ENCODE measurements around the gene CA7.
"Not testable (repeated sequence)": the region's sequence is repeated elsewhere in the genome, so short reads cannot be mapped to it uniquely, and the experiment has no call there.

CA7 gene

GRCh38 chr16:66873685-66874055, 29.5 kb downstream of the CA7 start:
- DNase-seq (ENCODE audit: low spot score) = no peak

- DNase-seq (ENCODE audit: low spot score) = peak; percentile 67
Observed at GRCh38 chr16:66874079-66874775, 30.0 kb downstream of the CA7 start.

DNA sequence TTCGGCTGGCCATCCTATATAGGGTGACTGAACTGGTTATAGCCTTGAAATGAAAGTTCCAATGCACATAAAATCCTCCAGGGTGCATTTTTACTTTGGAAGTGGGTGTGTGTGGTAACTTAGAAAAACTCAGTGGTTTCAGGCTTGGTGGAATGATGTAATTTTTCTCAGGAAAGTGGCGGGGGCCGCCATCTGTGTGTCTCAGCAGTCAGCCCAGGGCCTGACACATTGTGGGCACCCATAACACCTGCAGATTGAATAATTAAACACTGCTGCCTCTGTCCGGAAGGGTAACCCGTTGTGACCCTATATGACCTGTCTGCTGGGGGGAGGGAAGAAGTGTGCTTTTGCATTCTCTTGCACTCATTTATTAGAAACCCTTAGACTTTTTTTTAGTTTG, 33.9 kb downstream of the CA7 start:
- DNase-seq (ENCODE audit: low spot score) = peak; percentile 73

GRCh38 chr16:66880288-66881013, 36.2 kb downstream of the CA7 start, which contains the start of gene PDP2:
PDP2 (plus strand) TSS chr16:66880515; CDS start chr16:66884285, 3,770 bp downstream.
- peak; percentile 97 for DNase-seq (ENCODE audit: low spot score)

- DNase-seq (ENCODE audit: low spot score) = peak; percentile 20
Observed at GRCh38 chr16:66881014-66881417, 36.8 kb downstream of the CA7 start.

DNA sequence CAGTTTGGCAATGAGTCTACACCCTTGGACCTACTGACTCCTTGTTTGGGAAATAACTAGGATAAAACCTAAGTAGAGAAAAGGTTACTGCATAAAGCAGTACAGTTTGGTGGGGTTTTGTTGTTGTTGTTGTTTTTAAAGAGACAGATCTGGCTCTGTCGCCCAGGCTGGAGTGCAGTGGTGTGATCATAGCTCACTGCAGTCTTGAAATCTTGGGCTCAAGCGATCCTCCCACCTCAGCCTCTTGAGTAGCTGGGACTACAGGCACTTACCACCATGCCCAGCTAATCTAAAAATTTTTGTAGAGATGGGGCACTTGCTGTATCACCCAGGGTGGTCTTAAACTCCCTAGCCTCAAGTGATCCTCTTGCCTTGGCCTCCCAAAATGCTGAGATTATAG, 37.3 kb downstream of the CA7 start:
- DNase-seq (ENCODE audit: low spot score) = no peak

- DNase-seq (ENCODE audit: low spot score) = no peak
Observed at GRCh38 chr16:66881964-66882508, 37.8 kb downstream of the CA7 start.

DNA sequence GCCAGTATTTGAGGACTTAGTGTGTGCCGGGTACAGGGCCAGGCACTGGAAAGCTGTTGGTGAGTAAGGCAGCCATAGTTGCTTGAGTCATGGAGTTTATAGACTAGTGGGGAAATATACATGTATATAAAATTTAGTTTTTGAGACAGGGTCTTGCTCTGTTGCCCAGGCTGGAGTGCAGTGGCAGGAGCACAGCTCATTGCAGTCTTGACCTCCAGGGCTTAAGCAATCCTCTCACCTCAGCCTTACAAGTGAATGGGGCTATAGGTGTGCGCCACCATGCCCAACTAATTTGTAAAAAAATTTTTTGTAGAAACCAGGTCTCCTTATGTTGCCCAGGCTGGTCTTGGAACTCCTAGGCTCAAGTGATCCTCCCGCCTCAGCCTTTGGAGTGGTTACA, 38.5 kb downstream of the CA7 start:
- DNase-seq (ENCODE audit: low spot score) = no peak

GRCh38 chr16:66885491-66885890, 41.3 kb downstream of the CA7 start:
- DNase-seq (ENCODE audit: low spot score) = no peak

DNA sequence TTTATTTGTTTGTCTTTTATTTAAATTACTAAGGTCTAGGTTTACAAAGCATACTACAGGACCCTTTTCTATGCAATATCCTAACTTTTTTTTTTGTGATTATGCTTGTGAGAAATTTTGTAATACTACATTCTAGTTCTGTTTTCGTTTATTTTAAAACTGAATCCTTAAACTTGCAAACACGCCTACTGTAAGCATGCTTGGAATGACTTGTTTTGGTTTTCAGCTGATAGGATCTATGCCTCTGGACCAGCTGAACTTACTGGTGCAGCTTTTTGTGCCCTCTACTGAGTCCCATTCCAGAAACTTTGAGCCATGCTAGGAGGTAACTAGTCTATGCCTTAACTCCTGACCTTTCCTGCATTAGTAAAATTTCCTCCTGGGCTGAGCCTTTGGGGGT, 42.1 kb downstream of the CA7 start:
- DNase-seq (ENCODE audit: low spot score) = no peak

DNA sequence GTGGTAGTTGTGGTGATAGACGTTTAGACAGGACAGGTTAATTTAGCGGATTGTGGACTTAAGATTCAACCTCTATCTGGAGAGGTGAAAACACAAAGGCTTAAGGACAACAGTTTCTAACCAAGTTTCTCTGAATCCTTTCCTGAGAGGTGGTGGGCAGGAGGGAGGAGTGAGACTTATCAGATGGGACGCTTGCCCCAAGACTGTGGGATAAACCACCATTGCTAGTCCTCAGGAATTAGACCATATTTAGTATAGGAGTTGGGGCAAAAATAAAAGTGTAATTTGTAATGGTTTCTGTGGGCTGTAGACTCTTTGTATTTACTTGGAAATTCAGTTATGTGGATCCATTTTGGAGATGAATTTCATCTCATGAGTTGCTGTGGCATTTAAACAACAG, 42.7 kb downstream of the CA7 start:
- DNase-seq (ENCODE audit: low spot score) = no peak

DNA sequence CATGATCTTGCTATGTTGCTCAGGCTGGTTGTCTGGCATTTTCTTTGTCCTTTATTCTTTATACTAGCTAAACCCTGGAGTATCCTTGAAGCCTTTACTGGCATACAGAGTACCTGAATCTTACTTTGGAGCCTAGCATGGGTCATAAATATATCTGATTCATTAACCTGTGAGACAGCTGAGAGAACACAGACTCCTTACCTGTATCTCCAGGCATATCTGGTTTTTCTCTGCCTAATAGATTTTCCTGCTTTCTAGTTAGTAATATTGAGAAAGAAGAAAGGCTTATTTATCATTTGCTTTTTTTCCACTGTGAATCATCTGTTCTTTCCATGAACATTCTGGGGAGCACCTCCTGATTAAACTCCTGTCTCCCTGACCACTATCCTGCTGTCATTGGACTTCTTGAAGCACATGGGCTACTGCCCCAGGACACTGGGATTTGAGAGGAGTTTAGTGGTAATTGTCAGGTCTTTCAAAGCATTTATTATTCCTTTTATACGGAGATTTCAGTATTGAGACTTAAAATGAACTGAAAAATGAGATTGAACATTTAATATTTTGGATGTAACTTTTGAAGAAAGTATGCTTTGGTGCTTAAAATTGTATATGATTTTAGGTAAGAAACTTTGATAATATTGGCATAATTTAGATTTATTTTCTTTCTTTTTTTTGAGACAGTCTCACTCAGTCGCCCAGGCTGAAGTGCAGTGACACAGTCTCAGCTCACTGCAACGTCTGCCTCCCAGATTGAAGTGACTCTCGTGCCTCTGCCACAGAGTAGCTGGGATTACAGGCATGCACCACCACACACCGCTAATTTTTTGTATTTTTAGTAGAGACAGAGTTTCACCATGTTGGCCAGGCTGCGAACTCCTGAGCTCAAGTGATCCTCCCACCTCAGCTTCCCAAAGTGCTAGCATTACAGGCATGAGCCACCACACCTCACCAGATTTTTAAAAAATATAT, 44.7 kb downstream of the CA7 start:
- DNase-seq (ENCODE audit: low spot score) = no peak

- no peak for DNase-seq (ENCODE audit: low spot score)
Observed at GRCh38 chr16:66889622-66890021, 45.4 kb downstream of the CA7 start.

DNA sequence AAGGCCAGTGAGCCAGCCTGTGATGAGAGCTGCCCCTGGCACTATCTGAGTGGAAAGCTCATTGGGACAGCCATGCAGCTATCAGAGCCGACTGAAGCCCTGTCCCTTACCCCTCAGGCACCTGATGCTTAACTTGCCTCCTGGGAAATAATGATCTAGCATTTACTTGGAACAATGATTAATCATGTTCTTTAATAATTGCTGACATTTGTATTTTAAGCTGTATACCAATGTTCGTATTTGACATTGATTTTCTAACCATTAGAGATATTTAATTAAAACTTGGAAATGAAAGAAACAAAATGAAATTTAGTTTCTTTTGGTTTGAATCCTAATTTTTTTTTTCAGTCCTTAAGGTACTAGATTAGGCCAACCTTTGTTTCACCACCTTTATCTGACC, 46.6 kb downstream of the CA7 start:
- no peak for DNase-seq (ENCODE audit: low spot score)

DNA sequence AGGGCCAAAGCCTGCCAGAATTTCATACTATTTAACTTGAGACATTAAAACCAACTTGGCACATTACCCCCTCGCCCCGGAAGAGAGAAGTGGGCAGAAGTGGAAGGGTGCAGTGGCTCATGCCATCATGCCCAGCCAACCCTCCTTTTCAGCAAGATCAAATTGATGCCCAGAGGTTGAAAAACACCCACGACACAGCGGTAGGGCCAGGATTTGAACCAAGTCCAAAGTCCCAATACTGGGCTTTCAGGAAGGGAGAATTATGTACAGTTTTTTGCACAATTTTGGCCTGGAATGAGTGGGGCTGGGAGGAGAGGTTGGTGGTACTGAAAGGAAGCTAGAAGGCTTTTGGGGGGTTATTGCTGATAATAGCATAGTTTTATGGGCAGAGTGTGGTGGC, 47.1 kb downstream of the CA7 start:
- no peak for DNase-seq (ENCODE audit: low spot score)

DNA sequence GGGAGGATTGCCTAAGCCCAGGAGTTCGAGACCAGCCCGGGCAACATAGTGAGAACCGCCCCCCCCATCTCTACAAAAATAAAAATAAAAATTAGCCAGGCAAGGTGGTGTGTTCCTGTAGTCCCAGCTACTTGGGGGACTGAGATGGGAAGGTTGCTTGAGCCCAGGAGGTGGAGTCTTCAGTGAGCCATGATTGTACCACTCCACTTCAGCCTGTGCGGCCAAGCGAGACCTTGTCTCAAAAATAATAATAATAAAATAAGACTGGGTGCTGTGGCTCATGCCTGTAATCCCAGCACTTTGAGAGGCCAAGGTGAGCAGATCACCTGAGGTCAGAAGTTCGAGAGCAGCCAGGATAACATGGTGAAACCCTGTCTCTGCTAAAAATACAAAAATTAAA, 47.6 kb downstream of the CA7 start:
- no peak for DNase-seq (ENCODE audit: low spot score)

GRCh38 chr16:66894055-66894454, 49.8 kb downstream of the CA7 start:
- DNase-seq (ENCODE audit: low spot score) = no peak

GRCh38 chr16:66894948-66895688, 50.9 kb downstream of the CA7 start:
- peak; percentile 69 for DNase-seq (ENCODE audit: low spot score)

GRCh38 chr16:66895689-66895979, 51.4 kb downstream of the CA7 start:
- DNase-seq (ENCODE audit: low spot score) = no peak

GRCh38 chr16:66895999-66896398, 51.8 kb downstream of the CA7 start:
- no peak for DNase-seq (ENCODE audit: low spot score)

GRCh38 chr16:66896682-66897081, 52.5 kb downstream of the CA7 start:
- DNase-seq (ENCODE audit: low spot score) = not testable (repeated sequence)

GRCh38 chr16:66898207-66898606, 54.0 kb downstream of the CA7 start:
- DNase-seq (ENCODE audit: low spot score) = no peak
